Prostate gland (tissue), 2 donors: ENCODE results near the gene CERS3.

Experiments
- CTCF ChIP-seq, 4 experiments: fragments of 200-600 bp in 2 of 4; fragments of 450-650 bp in 2 of 4; sonication (generic) in 2 of 4; IDR thresholded peaks; 1 replicate in 3 of 4; 2 replicates in 1 of 4; pipeline ENCODE4 v1.5.1; 2016 to 2019; ENCODE audit warnings: antibody characterized with exemption in 4 of 4, mild to moderate bottlenecking in 2 of 4, moderate library complexity in 2 of 4
- POLR2AphosphoS5 ChIP-seq: sonication (generic); formaldehyde crosslinking; IDR thresholded peaks from one replicate; pipeline ENCODE4 v1.6.1; 2017; ENCODE audit warnings: antibody characterized with exemption

- TF ChIP-seq CTCF (IDR thresholded peaks at IDR 0.05) (no peak), POLR2AphosphoS5 (no peak)
Measured at GRCh38 chr15:100569391-100569790, 40.6 kb upstream of the CERS3 start.
